ENCODE results near the gene PAPPA2.

PAPPA2 gene

DNA sequence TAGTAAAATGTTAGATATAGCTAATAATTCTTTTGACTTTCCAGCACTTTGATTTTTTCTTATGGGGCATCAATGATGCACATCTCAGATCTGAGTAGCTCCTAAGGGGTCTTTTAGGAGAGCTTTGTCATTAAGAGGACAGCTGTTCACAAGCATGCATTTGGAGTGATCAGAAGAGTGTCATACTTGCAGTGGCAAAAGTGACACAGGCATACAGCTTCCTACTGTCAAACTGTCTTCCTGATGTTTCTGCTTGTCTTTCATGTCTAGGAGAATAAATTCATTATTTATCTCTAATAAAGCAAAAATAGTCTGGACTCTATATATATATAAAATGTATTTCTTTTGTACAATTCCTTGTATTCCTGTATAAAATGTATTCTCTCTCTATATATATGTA lies 273.0 kb downstream of the PAPPA2 start:
- TF ChIP-seq, protein P1, sequence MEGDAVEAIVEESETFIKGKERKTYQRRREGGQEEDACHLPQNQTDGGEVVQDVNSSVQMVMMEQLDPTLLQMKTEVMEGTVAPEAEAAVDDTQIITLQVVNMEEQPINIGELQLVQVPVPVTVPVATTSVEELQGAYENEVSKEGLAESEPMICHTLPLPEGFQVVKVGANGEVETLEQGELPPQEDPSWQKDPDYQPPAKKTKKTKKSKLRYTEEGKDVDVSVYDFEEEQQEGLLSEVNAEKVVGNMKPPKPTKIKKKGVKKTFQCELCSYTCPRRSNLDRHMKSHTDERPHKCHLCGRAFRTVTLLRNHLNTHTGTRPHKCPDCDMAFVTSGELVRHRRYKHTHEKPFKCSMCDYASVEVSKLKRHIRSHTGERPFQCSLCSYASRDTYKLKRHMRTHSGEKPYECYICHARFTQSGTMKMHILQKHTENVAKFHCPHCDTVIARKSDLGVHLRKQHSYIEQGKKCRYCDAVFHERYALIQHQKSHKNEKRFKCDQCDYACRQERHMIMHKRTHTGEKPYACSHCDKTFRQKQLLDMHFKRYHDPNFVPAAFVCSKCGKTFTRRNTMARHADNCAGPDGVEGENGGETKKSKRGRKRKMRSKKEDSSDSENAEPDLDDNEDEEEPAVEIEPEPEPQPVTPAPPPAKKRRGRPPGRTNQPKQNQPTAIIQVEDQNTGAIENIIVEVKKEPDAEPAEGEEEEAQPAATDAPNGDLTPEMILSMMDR (IDR thresholded peaks at IDR 0.05; ENCODE audit: insufficient read depth, low read length, poor library complexity, severe bottlenecking), result no peak
- no peak for TF ChIP-seq EZH2phosphoT487 (conservative IDR thresholded peaks at IDR 0.05; ENCODE audit: low read length)
- Histone ChIP-seq H3K4me3 (ENCODE audit: insufficient read depth, low read length, poor library complexity, severe bottlenecking) (no peak overlapping the region), H3K36me3 (ENCODE audit: low read length) (no peaks in the 10 kb centered on the region), H4K20me1 (ENCODE audit: low read depth, low read length) (no peaks in the 10 kb centered on the region), H3K27ac (ENCODE audit: low read depth, low read length) (no peak overlapping the region), H3F3A (ENCODE audit: insufficient read depth) (no peaks in the 10 kb centered on the region), H2AFZ (ENCODE audit: low read depth, low read length, severe bottlenecking) (no peak overlapping the region), H3K9ac (ENCODE audit: low read length) (no peak overlapping the region), H3K27me3 (ENCODE audit: low read length) (no peaks in the 10 kb centered on the region), H3K79me2 (ENCODE audit: insufficient read depth, low read length) (no peaks in the 10 kb centered on the region), H3K4me2 (ENCODE audit: low read depth, low read length, poor library complexity, severe bottlenecking) (no peak overlapping the region), H3K9me2 (replicated peaks; ENCODE audit: insufficient read depth, low read length) (no peaks in the 10 kb centered on the region), H3K9me3 (ENCODE audit: insufficient read depth, low read length) (no peaks in the 10 kb centered on the region)

DNA sequence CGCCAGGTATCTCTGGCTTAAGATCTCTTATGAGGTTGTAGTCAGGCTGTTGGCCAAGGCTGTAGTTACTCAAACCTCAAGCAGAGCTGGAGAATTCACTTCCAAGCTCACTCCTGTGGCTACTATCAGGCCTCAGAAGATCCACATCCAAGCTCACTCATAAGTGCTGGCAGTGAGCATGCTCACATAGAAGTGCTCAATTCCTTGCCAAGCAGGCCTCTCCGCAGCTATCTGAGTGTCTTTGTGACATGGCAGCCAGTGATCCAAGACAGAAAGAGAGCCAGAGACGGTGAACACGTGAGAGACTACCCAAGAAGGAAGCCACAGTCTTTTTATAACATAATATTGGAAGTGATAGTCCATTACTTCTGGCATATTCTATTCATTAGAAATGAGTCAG lies 278.2 kb downstream of the PAPPA2 start:
- no peaks in the 10 kb centered on the region for H3K9me3 ChIP-seq (ENCODE audit: insufficient read depth, low read length)
- H3K9ac ChIP-seq (ENCODE audit: low read length), result no peak overlapping the region
- H2AFZ ChIP-seq (ENCODE audit: low read depth, low read length, severe bottlenecking), result no peak overlapping the region
- no peaks in the 10 kb centered on the region for H3K36me3 ChIP-seq (ENCODE audit: low read length)
- no peak overlapping the region for H3K4me2 ChIP-seq (ENCODE audit: low read depth, low read length, poor library complexity, severe bottlenecking)
- no peak for TF ChIP-seq EZH2phosphoT487 (conservative IDR thresholded peaks at IDR 0.05; ENCODE audit: low read length)
- TF ChIP-seq, protein P1 (IDR thresholded peaks at IDR 0.05; ENCODE audit: insufficient read depth, low read length, poor library complexity, severe bottlenecking), result no peak
- H3K27me3 ChIP-seq (ENCODE audit: low read length), result no peaks in the 10 kb centered on the region
- no peaks in the 10 kb centered on the region for H3K79me2 ChIP-seq (ENCODE audit: insufficient read depth, low read length)
- no peak overlapping the region for H3K4me3 ChIP-seq (ENCODE audit: insufficient read depth, low read length, poor library complexity, severe bottlenecking)
- no peaks in the 10 kb centered on the region for H3F3A ChIP-seq (ENCODE audit: insufficient read depth)
- no peaks in the 10 kb centered on the region for H4K20me1 ChIP-seq (ENCODE audit: low read depth, low read length)
- no peaks in the 10 kb centered on the region for H3K9me2 ChIP-seq (replicated peaks; ENCODE audit: insufficient read depth, low read length)
- H3K27ac ChIP-seq (ENCODE audit: low read depth, low read length), result no peak overlapping the region

DNA sequence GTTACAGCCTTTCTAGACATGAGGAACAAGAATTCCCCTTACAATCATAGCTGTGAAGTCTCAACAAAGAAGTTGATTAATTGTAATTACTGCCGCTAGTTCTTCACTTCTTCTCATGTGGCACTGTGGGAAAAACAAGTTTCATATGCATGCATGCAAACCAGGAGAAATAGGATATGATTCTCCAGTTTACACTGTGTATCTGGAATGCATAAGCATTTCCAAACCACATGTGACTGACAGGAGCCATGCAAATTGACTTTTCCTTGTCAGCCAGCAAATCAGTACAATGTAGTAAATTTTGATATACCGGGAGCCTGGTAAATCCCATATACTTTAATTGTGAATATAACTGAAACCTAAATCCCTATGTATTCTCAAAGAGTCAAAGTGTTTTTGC lies 279.3 kb downstream of the PAPPA2 start:
- Histone ChIP-seq H3K27ac (ENCODE audit: low read depth, low read length) (no peak overlapping the region), H3K4me2 (ENCODE audit: low read depth, low read length, poor library complexity, severe bottlenecking) (no peak overlapping the region), H3K27me3 (ENCODE audit: low read length) (no peaks in the 10 kb centered on the region), H2AFZ (ENCODE audit: low read depth, low read length, severe bottlenecking) (no peak overlapping the region), H4K20me1 (ENCODE audit: low read depth, low read length) (no peaks in the 10 kb centered on the region), H3K9ac (ENCODE audit: low read length) (no peak overlapping the region), H3K9me2 (replicated peaks; ENCODE audit: insufficient read depth, low read length) (no peaks in the 10 kb centered on the region), H3K79me2 (ENCODE audit: insufficient read depth, low read length) (no peaks in the 10 kb centered on the region), H3K4me3 (ENCODE audit: insufficient read depth, low read length, poor library complexity, severe bottlenecking) (no peak overlapping the region), H3K9me3 (ENCODE audit: insufficient read depth, low read length) (no peaks in the 10 kb centered on the region), H3K36me3 (ENCODE audit: low read length) (no peaks in the 10 kb centered on the region), H3F3A (ENCODE audit: insufficient read depth) (no peaks in the 10 kb centered on the region)
- no peak for TF ChIP-seq EZH2phosphoT487 (conservative IDR thresholded peaks at IDR 0.05; ENCODE audit: low read length)
- TF ChIP-seq, protein P1 (IDR thresholded peaks at IDR 0.05; ENCODE audit: insufficient read depth, low read length, poor library complexity, severe bottlenecking), result no peak
